HG03095 (cell line): ENCODE results near the gene B4GALT7.
"Not testable (repeated sequence)": the region's sequence is repeated elsewhere in the genome, so short reads cannot be mapped to it uniquely, and the experiment has no call there.

Source experiments
- ATAC-seq: cut with Tn5 transposase; IDR thresholded peaks from one replicate; pipeline ENCODE4 v1.9.1; 2021; ENCODE audit warnings: moderate library complexity; ENCODE audit not compliant: unreplicated experiment

Gene B4GALT7

GRCh38 chr5:177608243-177609075, 8.5 kb downstream of the B4GALT7 start:
- ATAC-seq, result no peak

GRCh38 chr5:177609076-177610059, 9.4 kb downstream of the B4GALT7 start:
- no peak for ATAC-seq

- no peak for ATAC-seq
Measured at GRCh38 chr5:177610131-177610769, 10.3 kb downstream of the B4GALT7 start.

GRCh38 chr5:177610770-177611445, 11.0 kb downstream of the B4GALT7 start:
- no peak for ATAC-seq

- no peak for ATAC-seq
Measured at GRCh38 chr5:177611446-177612214, 11.7 kb downstream of the B4GALT7 start.

GRCh38 chr5:177612215-177612673, 12.3 kb downstream of the B4GALT7 start:
- ATAC-seq, result no peak

- no peak for ATAC-seq
Measured at GRCh38 chr5:177620560-177620959, 20.6 kb downstream of the B4GALT7 start.

GRCh38 chr5:177624172-177624571, 24.2 kb downstream of the B4GALT7 start:
- ATAC-seq, result not testable (repeated sequence)

GRCh38 chr5:177630186-177630585, 30.3 kb downstream of the B4GALT7 start:
- ATAC-seq, result not testable (repeated sequence)

GRCh38 chr5:177634912-177635311, 35.0 kb downstream of the B4GALT7 start:
- ATAC-seq, result not testable (repeated sequence)

GRCh38 chr5:177645462-177645861, 45.5 kb downstream of the B4GALT7 start:
- ATAC-seq, result not testable (repeated sequence)

GRCh38 chr5:177651235-177651634, 51.3 kb downstream of the B4GALT7 start:
- ATAC-seq, result not testable (repeated sequence)

- not testable (repeated sequence) for ATAC-seq
Measured at GRCh38 chr5:177657846-177658245, 57.9 kb downstream of the B4GALT7 start.

- not testable (repeated sequence) for ATAC-seq
Measured at GRCh38 chr5:177658542-177658941, 58.6 kb downstream of the B4GALT7 start.
